RPMI8226 (cell line): ENCODE data around the gene ARHGEF7.

ENCODE experiments used
- DNase-seq: peaks from one replicate; pipeline ENCODE4 v3.0.0-alpha.2; 2015

Gene ARHGEF7

DNA sequence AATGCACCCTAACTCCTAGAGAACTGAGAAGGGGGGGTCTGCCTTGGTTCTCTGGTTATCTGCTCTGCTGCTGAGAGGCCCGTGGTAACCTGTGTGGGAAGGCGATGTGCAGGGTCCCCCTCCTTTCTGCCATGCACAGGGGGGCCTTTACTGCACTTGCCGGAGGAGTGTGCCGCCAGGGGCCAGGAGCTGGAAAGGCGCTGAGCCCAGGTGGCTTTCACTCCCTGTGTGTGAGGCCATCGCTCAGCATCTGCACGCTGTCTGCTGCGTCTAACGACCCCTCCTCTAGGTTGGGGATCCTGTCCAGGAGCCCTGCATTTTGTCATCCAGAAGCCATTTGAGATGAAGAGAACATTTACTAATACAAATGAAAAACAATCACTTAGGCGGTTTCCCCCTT is 168.3 kb downstream of the ARHGEF7 start:
- DNase-seq, result no peak

DNA sequence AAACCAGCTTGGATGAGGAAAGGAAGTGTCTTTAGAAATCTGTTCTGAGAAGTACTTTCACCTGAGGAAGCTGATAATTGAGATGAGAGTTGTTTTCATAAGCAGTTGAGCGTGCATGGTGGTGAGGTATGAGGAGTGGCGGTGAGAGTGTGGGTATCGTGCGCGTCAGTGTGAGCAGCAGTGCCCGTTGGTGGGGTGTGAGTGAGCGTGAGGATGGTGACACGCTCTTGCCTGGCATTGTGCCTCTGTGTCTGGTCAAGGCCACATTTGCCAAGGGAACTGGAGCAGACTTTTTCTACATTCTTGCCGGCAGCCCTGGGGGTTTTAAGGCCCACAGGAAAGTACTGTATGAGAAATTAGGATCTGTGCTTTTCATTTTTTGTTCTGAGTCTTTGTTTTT is 168.9 kb downstream of the ARHGEF7 start:
- no peak for DNase-seq

DNA sequence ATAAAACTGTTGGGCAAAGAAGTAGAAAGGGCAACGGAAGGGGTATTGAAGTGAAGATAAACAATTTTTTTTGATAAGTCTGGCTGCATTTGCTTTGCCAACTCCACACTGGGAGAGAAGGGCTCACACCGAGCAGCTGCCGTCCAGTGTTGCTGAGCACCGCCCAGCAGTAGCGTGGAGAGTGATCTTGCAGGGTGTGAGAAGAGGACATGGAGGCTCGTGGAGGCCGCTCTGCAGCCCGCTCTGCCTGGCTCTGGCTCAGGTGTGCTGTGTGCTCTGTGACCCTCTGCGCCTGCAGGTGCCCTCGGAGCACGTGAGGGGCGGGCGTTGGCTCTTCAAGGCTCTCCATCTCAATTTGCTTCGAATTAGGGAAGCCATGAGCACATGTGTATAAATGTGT is 169.5 kb downstream of the ARHGEF7 start:
- no peak for DNase-seq

DNA sequence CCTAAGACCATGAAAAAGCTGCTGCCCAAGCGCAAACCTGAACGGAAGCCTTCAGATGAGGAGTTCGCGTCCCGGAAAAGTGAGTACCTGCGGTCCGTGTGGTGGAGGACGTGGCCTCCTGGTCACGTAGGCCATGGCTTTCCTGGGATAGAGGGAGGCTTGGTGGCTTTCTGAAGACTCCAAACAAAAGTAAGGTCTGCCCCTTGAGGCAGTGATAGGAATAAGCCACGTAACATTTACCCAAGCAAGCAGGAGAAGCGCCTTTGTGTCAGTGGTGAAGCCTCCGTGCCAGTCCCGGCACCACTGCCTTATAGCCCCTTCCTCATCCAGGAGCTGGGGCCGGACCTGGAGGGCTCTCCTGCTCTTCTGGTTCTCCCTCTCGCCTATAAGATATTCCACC is 171.1 kb downstream of the ARHGEF7 start:
- DNase-seq, result no peak

DNA sequence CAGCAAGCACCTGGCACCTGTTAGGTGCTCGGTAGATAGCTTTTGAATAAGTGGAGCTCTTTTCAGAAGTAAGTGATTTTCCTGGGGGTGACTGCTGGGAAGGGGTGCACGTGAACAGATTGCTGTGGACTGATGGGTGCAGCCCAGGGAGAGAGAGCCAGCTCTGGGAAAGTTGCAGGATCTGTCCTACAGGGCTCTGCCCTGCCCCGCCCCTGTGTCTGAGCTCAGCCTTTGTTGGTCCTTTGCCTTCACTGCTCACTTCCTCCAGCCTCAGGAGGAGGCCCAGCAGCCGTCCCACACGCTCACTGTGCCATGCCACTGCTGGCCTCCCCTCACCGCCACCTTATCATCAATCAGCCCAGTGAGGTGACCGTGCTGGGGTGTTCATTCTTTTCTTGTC is 171.6 kb downstream of the ARHGEF7 start:
- DNase-seq, result no peak

DNA sequence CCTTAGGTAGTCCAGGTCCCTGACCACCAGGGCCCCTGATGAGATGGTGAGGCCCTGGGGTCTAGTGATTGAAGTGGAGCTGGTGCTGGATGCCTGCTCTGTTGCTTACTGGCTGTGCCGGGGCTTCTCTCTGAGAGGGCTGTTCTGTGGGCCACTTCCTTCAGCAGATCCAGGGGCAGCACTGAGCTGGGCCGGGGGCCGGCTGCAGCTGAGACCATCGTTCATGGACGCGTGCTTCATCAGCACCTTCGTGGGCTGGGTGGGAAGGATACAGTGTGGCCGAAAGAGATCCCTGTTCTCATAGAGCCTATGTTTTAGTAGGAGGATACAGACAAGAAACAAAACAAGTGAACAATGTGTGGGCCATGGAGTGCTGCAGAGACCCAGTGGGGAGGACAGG is 172.1 kb downstream of the ARHGEF7 start:
- no peak for DNase-seq

DNA sequence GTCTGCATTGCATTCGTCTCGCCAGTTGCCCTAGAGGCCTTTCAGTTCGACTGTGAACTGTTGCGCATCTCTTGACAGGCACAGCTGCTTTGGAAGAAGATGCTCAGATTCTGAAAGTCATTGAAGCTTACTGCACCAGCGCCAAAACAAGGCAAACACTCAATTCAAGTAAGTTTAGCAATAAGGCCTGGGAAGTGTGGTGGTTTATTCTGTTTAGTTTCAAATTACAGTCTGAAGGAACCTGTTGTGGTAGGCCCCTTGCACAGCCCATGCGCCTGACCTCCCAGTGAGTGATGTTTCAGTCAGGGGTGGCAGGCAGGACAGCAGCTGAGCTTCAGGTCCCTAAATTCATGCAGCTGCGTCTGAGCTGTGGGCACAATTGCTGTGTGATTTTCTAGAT is 173.2 kb downstream of the ARHGEF7 start:
- no peak for DNase-seq

DNA sequence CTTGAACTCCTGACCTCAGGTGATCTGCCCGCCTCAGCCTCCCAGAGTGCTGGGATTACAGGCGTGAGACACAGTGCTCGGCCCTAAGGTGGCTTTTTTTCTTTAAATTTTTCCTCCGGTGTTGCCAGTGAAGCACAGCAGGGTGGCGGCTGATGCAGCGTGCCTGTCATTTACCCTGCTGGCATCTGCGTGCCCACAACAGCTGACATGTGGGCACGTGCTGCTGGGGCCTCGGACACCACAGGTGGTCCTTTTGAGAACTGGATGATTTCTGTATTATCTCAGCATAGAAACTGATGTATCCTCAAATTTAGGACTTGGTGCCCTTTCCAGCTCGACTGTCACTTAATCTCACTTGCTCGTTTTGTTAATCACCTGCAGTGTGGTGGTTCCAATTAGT is 174.1 kb downstream of the ARHGEF7 start:
- DNase-seq, result no peak

DNA sequence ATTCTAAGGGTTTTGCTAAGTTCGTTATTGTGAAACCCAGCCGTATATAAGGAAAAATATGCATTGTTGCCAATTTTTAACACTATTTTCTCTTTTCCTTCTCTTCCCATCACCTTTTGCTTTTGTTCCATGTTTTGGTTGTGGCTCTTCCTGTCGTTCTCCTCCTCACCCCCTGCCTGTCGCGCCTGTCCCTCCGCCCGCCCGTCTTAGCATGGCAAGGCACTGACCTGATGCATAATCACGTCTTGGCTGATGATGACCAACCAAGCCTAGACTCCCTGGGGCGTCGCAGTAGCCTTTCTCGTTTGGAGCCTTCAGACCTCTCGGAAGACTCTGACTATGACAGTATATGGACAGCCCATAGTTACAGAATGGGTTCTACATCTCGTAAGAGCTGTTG is 176.8 kb downstream of the ARHGEF7 start:
- no peak for DNase-seq

DNA sequence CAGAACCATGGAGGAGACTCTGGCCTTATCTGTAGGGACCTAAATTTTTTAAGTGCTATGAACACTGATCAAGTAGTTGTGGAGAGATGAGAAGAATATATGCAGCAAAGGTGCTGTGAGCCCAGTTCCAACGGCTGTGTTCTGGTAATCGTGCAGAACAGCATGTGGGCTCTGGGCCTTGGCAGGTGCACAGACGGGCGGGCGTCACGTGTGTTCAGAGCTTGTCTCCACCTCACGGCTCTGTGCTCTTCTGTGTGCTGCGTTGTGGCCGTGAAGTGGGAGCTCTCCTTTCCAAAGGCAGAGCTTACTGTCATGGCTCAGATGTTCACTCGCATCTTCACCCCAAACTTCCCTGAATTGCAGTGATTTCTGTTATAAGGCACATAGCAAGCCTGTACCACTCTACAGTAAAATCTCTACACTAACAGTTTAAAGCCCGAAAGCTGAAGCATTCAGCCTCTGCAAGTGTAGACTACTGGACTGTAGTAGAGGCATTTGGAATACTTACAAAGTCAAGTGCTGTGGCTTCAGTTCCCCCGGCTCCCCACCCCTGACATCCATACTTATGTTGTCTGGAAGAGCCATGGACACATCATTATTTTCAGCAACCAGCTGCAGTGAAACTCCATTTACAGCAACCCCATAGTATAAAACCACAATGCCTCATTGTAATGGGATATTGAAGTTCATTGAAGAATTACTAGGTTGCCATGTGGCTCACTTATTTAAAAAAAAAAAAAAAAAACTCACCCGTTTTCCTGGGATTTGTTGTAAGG is 177.8 kb downstream of the ARHGEF7 start:
- DNase-seq, result no peak

DNA sequence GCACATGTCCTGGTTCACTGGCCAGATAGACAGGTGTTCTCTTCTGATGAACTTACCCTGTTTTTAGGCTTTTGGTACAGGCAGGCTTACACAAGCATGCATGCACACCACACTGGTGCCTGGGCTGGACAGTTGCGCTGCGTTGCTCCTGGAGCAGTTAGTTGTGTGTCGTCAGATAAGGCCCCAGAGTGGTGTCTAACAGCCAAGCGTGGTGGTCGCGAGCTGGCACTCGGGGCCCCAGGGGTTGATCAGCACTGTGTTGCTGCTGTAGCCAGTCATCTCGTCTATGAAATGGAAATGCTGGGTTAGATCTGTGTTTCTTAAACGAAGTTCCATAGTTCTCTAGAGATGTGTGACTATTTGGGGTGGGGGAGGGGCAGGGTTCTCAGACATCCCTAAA is 180.8 kb downstream of the ARHGEF7 start:
- DNase-seq, result no peak

DNA sequence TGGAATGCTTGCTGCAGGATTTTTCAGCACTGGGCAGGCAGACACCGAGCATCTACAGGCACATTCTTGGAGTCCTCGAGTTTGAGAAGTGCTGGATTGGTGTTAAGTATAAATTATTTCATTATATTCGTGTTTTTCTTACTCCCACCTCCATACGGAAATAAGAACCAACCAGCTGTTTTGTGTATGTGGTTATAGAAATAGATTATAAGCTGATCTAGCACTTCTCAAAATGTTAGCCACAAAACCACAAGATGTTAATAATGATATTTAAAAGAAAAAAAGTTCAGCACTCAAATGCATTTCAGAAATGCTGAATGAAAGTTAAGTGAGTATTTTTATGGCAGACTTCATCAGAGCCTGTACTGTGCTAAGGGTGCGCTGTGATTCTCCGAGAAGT is 181.3 kb downstream of the ARHGEF7 start:
- no peak for DNase-seq

DNA sequence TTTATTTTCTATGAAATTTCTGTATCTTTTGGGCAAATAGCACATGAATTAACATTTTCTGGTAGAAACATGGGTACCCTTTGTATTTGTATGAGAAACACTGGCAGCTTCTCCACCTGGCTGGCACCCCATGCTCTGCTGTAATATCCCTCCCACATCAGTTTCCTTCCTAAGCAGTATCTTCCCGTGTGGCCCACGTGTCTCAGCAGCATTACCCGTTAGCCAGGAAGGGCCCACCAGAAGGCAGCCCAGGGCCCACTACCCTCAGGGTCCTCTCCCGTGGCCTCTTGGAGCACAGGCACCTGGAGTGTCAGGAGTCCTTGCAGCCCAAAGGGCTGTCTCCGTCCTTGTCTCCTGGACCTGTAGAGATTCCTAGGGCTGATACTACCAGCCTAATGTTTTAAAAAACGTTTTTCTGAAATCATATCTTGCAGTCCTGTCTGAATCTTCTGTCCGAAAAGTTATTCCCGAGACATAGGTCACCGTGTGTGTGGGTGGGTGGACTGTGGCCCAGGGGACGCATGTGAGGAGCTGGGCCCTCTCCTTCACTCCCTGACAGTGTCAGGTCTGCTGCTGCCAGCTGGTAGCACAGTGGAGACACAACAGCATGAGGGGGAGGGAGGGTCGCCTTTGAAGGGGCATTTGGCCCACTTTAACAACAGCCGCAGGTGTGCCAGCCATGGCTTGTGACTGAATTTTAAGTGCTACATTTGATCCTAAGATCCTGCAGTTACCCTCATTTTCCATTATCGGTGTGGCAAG is 183.3 kb downstream of the ARHGEF7 start:
- no peak for DNase-seq

DNA sequence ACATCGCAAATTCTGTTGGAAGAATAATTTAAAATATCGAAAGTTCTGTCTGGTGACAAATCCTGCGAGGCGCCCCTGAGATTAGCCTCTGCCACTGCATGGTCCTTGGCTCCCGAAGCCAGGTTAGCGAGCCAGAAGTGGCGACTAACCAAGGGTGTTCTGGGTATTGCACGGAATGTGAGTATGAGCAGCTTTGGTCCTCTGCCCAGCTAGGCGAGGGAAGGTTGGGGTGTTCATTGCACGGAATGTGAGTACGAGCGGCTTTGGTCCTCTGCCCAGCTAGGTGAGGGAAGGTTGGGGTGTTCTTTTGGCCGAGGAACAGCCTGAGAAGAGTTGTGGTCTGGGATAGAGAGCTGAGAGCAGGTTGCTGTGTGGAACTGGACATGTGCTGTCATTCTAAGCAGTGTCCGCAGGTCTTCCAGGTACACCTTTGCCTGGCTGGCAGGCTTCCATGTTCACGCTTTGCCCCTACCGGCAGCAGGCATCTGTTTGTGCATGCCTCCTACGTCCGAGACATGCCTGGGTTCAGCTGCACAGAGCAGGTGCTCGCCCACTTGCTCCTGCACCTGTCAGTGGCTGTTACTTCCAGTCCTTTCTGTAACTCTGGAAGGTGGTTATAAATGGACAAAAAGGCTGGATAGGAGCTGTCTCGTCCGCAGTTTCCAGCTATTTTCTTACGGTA is 187.1 kb downstream of the ARHGEF7 start:
- DNase-seq, result no peak

DNA sequence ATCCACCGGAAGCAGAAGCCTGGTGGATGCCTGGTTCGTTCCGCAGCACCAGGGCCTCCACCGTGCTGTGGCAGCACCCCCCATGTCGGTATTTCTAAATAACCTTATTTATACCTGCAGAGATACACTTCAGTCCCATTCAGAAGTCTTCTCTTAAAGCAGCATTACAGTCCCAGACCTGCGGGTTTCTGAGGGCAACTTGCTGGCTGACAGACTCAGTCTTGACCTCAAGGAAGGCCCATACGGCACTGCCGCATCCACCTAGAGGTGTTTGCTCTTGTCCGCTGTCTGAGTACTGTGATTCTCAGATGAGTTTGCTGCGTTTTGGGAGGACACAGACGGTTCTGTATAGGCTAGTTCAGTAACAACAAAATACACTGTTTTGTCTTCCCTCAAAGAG is 188.4 kb downstream of the ARHGEF7 start:
- DNase-seq, result no peak

DNA sequence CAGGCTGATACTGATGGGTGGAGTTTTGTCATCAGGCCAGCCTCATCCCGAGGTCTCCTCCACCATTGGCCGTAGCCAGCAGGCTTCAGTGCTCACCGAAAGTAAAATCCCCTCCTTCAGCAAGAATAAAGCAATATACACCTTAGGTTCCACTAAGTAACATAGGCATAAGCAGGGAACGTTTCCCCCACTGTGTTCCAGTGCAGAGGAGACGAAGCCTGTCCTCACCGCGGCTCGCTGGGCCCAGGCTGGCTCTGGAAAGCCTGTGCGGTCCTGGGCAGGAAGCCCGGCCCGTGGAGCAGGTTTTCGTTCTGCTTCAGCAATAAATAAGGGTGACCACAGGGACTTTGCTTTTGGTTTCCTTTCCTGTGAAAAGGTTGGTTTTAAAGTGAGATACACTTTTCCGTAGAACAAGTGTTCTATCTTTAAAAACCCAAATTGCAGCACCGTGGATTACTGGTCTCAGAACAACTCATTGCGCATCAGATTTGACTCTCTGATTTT is 189.0 kb downstream of the ARHGEF7 start:
- no peak for DNase-seq

DNA sequence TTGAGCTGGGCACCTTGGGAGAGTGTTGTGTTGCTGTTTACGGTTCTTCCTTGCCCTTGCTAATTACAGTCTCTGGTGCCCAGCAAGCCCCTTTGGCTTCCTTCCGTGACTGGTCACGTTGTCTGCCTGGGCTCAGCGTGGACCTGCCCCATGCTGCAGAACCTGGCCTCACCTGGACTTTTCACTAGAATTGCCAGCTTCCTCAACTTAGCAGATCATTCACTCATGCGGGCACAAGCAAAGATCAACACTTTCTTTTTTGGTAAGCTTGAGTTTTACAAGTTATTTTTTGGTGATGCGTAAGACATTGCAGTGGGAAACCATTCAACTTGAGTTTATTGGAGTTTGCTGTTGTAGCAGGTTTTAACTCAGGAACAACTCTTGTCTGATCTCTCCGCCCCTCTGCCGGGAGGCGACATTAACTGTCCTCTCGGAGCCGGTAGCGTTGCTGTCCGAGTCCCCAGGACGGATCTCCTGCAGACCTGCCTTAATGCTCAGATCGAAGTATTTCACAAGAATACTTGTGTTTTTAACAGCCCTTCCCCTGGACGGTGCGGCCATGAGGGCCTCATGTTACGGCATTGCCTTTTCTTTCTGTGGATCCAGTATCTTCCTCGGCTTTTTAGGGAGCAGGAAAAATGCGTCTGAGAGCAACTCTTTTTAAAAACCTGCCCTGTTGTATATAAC is 189.6 kb downstream of the ARHGEF7 start:
- DNase-seq, result no peak

DNA sequence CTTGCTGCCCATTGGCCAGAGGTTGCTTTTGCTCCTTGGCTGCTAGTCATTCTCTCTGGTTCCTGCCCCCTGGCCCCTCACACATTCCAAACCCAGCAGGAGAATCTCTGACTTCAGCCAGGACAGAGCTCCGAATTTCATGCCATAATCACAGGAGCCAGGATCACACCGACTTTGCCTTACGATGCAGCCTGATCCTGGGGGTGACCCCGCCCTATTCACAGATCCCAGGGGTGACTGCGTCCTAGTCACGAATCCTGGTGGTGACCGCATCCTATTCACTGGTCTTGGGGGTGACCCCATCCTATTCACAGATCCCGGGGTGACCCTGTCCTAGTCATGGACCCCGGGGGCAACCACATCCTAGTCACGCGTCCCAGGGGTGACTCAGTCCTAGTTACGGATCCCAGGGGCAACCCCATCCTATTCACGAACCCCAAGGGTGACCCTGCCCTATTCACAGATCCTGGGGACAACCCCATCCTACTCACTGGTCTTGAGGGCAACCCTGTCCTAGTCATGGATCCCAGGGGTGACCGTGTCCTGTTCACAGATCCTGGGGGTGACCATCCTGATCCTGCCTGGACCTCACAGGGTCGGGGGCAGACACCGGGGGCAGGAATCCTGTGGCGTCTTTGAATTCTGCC is 198.0 kb downstream of the ARHGEF7 start:
- DNase-seq, result no peak

DNA sequence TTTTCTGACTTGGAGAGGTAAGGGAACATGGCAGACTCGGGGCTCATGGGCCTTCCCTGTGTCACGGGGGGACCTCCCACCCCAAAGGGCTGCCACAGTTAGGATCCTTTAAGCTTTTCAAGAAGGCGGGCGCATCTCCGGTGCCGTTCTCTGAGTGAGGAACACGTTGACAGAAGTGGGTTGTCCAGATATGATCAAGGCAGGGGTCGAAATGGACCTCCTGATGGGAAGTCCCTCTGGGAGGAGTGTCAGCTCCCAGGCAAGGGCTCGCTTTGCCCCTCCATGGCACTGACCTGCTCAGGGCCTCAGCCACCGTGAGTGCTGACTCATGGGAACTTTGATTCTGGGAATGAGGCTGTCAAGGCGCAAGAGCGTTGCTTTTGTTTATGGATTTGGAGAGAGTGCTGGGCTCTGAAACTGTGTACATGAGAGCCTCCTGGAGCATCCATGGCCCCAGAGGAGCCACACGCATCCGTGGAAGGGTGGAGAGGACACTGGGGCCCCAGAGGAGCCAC is 198.9 kb downstream of the ARHGEF7 start:
- DNase-seq, result no peak

DNA sequence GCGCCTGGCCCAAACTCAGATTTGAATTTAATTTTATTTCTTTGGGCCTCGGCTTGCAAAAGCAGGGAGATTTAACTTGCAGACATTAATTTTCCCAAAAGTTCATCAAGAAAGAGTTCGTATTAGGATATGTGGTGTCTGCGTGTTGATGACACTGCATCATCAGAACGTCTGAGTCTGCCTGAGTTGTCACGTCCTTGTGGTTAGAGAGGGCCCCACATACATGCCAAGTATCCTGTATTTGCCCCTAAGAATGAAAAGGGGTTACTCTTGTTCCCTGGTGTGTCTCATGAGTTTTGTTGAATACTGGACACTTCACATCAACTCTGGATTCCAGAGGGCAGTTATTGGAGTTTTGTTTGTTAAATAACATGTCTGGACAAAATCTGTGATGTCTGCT is 199.7 kb downstream of the ARHGEF7 start:
- no peak for DNase-seq

DNA sequence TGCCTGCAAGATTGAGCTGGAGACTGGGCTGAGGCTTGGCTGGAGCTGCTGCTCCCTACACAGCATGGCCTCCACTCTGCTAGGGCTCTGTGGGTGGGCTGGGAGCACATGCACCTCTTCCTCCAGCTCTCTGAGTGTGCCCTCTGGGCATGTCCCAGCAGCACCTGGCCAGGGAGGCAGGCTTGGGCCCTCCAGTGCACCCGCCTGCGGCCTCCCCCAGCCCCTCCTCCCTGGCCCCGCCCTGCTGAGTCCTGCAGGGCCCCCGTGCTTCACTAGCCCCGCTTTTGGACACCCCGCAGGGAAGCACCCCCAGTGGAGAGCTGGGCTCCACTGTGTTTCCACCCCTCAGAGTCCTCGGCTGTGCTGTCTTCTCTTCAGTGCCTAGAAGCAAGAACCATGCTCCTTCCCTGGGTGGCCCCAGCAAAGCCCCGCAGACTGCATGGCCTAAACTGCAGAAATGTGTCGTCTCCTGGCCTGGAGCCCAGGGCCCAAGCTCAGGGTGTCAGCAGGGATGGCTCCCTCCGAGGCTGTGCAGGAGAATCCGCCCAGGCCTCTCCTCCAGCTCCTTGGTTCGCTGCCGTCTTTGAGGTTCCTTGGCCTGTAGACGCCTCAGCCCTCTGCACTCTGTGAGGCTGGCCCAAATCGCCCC is 200.4 kb downstream of the ARHGEF7 start:
- no peak for DNase-seq

DNA sequence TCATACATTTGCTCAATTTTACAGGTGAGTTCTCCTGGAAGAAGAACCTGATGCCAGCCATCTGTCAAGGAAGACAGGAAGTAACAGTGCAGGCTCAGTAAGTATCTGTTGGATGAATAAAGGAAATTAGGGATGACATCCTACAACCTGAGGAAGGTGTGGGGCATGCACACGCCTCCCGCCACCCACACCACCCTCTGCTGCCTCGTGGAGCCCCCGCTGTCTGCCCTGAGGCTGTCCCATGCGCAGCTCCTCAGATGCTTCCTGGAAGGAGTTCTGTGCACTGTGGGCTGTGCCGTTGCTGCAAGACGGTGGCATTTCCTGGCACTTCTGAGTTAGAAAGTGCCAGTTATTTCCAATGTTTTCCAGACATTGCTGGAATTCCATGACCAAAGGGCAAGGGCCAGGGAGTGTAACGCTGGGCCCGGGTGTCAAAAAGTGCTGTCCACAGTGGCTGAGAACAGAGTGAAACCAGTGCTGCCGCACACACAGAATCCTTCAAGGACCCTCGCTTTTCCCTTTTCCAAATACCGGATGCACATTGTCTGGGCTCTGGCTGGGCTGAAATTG is 201.1 kb downstream of the ARHGEF7 start:
- DNase-seq, result no peak
